IMR-90 (cell line): ENCODE results near the gene ITGA1. TPM values are rescaled to one million over a fixed set of nuclear protein-coding genes. Genes with fewer than 3 reads are reported as not detected.

ENCODE experiments used
- ATAC-seq: fragments of 200-7000 bp; cut with Tn5 transposase; 2 replicates; pipeline ENCODE4 v1.9.1; 2020; ENCODE audit warnings: low read depth, mild to moderate bottlenecking, moderate library complexity
- BruUV-seq: library from RNA; stranded (reverse); fragments of 400-500 nt; replicated peaks from 2 replicates; lab custom pipeline; 2021; lab: Mats Ljungman, UMichigan
- CTCF ChIA-PET: fragments of 300-600 bp; formaldehyde crosslinking; extraction: SDS; loops from one replicate; lab custom pipeline; 2021; ENCODE audit warnings: antibody characterized with exemption; lab: Yijun Ruan, JAX
- POLR2A ChIA-PET: fragments of 300-600 bp; sonication (Branson Sonifier 250); formaldehyde crosslinking; loops from one replicate; lab custom pipeline; 2022; ENCODE audit warnings: antibody characterized with exemption; ENCODE audit not compliant: unreplicated experiment; lab: Charles Lee
- DNase-seq: peaks from one replicate; pipeline ENCODE4 v3.0.0; 2013
- H2AFZ ChIP-seq: replicated peaks from 2 replicates; pipeline ENCODE3; 2013; ENCODE audit warnings: low read length, mild to moderate bottlenecking; ENCODE audit not compliant: poor library complexity
- H2AK5ac ChIP-seq: 2 replicates; pipeline ENCODE4 v1.6.1; 2013; ENCODE audit warnings: low read depth, low read length, inconsistent platforms
- H2AK9ac ChIP-seq: replicated peaks from 2 replicates; pipeline ENCODE3; 2013; ENCODE audit warnings: mild to moderate bottlenecking, low read depth, low read length, moderate library complexity; ENCODE audit not compliant: poor library complexity
- H2BK120ac ChIP-seq: 2 replicates; pipeline ENCODE4 v1.6.1; 2013; ENCODE audit warnings: low read depth, low read length, inconsistent platforms
- H2BK15ac ChIP-seq: 3 replicates; pipeline ENCODE4 v1.6.1; 2013; ENCODE audit warnings: low read depth, low read length, inconsistent platforms
- H2BK20ac ChIP-seq: 2 replicates; pipeline ENCODE4 v1.6.1; 2013; ENCODE audit warnings: low read depth, mild to moderate bottlenecking, inconsistent platforms, low read length, moderate library complexity
- H2BK5ac ChIP-seq: 2 replicates; pipeline ENCODE4 v1.6.1; 2013; ENCODE audit warnings: mild to moderate bottlenecking, low read depth, low read length, inconsistent platforms; ENCODE audit not compliant: poor library complexity, severe bottlenecking
- H3K14ac ChIP-seq: replicated peaks from 2 replicates; pipeline ENCODE4 v1.6.1; 2013; ENCODE audit warnings: low read depth, low read length, inconsistent platforms
- H3K18ac ChIP-seq: 2 replicates; pipeline ENCODE4 v1.6.1; 2013; ENCODE audit warnings: low read depth, low read length, control low read depth
- H3K23ac ChIP-seq: 2 replicates; pipeline ENCODE4 v1.6.1; 2013; ENCODE audit warnings: low read depth, low read length, inconsistent platforms
- H3K27ac ChIP-seq: 2 replicates; pipeline ENCODE4 v1.5.1; 2013; ENCODE audit warnings: mild to moderate bottlenecking, control low read depth, low read length; ENCODE audit not compliant: insufficient read depth
- H3K27me3 ChIP-seq: 2 replicates; pipeline ENCODE4 v1.6.1; 2013; ENCODE audit warnings: low read length; ENCODE audit not compliant: control insufficient read depth, insufficient read depth
- H3K36me3 ChIP-seq: 2 replicates; pipeline ENCODE4 v1.6.1; 2013; ENCODE audit warnings: low read length, mixed read lengths; ENCODE audit not compliant: control insufficient read depth, insufficient read depth
- H3K4ac ChIP-seq: 2 replicates; pipeline ENCODE4 v1.6.1; 2013; ENCODE audit warnings: low read depth, low read length, inconsistent platforms
- H3K4me1 ChIP-seq: 2 replicates; pipeline ENCODE4 v1.6.1; 2013; ENCODE audit warnings: low read length, mixed read lengths; ENCODE audit not compliant: control insufficient read depth, insufficient read depth
- H3K4me2 ChIP-seq: 2 replicates; pipeline ENCODE4 v1.6.1; 2013; ENCODE audit warnings: low read depth, mild to moderate bottlenecking, control low read depth, low read length, moderate library complexity
- H3K4me3 ChIP-seq: 2 replicates; pipeline ENCODE4 v1.5.1; 2013; ENCODE audit warnings: low read depth, mild to moderate bottlenecking, control low read depth, low read length, moderate library complexity; ENCODE audit not compliant: insufficient read depth
- H3K56ac ChIP-seq: 2 replicates; pipeline ENCODE4 v1.6.1; 2013; ENCODE audit warnings: low read length, inconsistent platforms; ENCODE audit not compliant: insufficient read depth; ENCODE audit errors: extremely low read depth
- H3K79me1 ChIP-seq, 2 experiments: 2 replicates each; pipeline ENCODE4 v1.6.1; 2013; ENCODE audit warnings: low read length in 2 of 2, inconsistent platforms in 1 of 2, low read depth in 1 of 2
- H3K9ac ChIP-seq: 2 replicates; pipeline ENCODE4 v1.6.1; 2013; ENCODE audit warnings: low read depth, low read length, control low read depth
- H3K9me1 ChIP-seq: 2 replicates; pipeline ENCODE4 v1.6.1; 2013; ENCODE audit warnings: low read length, inconsistent platforms; ENCODE audit not compliant: insufficient read depth
- H3K9me3 ChIP-seq: 2 replicates; pipeline ENCODE4 v1.6.1; 2013; ENCODE audit warnings: low read length; ENCODE audit not compliant: control insufficient read depth, insufficient read depth
- H4K20me1 ChIP-seq: 2 replicates; pipeline ENCODE4 v1.6.1; 2013; ENCODE audit warnings: low read length, inconsistent platforms; ENCODE audit not compliant: insufficient read depth
- H4K5ac ChIP-seq: 2 replicates; pipeline ENCODE4 v1.6.1; 2013; ENCODE audit warnings: mild to moderate bottlenecking, low read depth, low read length, control low read depth
- H4K8ac ChIP-seq, 2 experiments: 2 replicates each; pipeline ENCODE4 v1.6.1; 2013; ENCODE audit warnings: low read depth in 2 of 2, low read length in 2 of 2, control low read depth in 1 of 2, inconsistent platforms in 1 of 2
- H4K91ac ChIP-seq: 2 replicates; pipeline ENCODE4 v1.6.1; 2013; ENCODE audit warnings: low read depth, low read length, inconsistent platforms; ENCODE audit not compliant: insufficient read depth
- BHLHE40 ChIP-seq: fragments of 150-350 bp; IDR thresholded peaks from 2 replicates; pipeline ENCODE4 v1.6.1; 2016; ENCODE audit warnings: mild to moderate bottlenecking, low read depth, low read length
- CEBPB ChIP-seq: IDR thresholded peaks from 2 replicates; pipeline ENCODE4 v1.6.1; 2012; ENCODE audit warnings: low read depth, low read length, improper control_type of control experiment
- FOS ChIP-seq: fragments of 150-350 bp; IDR thresholded peaks from 2 replicates; pipeline ENCODE4 v1.6.1; 2016; ENCODE audit warnings: low read depth, low read length
- MXI1 ChIP-seq: IDR thresholded peaks from 2 replicates; pipeline ENCODE4 v1.6.1; 2012; ENCODE audit warnings: low read depth, mild to moderate bottlenecking, low read length, moderate library complexity, borderline replicate concordance
- RCOR1 ChIP-seq: IDR thresholded peaks from 2 replicates; pipeline ENCODE4 v1.6.1; 2012; ENCODE audit warnings: mild to moderate bottlenecking, low read length, improper control_type of control experiment; ENCODE audit not compliant: insufficient replicate concordance
- RFX5 ChIP-seq: IDR thresholded peaks from 2 replicates; pipeline ENCODE4 v1.8.0; 2012; ENCODE audit warnings: low read depth, mild to moderate bottlenecking, low read length, moderate library complexity
- SMC3 ChIP-seq: fragments of 150-350 bp; IDR thresholded peaks from 2 replicates; pipeline ENCODE4 v1.6.1; 2016; ENCODE audit warnings: low read depth, mild to moderate bottlenecking, antibody characterized with exemption, low read length, moderate library complexity
- WGBS, 2 experiments: methylation state at CpG; one replicate each; pipeline versions ENCODE4 v1.1.5 to v1.1.7; 2013; ENCODE audit warnings: missing lambda C conversion rate in 2 of 2; ENCODE audit not compliant: insufficient read length in 1 of 2; ENCODE audit errors: extremely low coverage in 2 of 2; 5-methylcytosine and 5-hydroxymethylcytosine counted together
- dilution Hi-C: fragments of 300-500 bp; cut with HindIII; formaldehyde crosslinking; loops from one replicate; pipeline ENCODE4 v1.14.3; 2018; ENCODE audit warnings: low sequenced_read_pairs; ENCODE audit not compliant: unreplicated experiment
- in situ Hi-C: fragments of 300-500 bp; cut with MboI; formaldehyde crosslinking; loops from 3 replicates; pipeline ENCODE4 v1.14.3; 2019; ENCODE audit warnings: low sequenced_read_pairs, inconsistent platforms, mixed read lengths
- intact Hi-C: fragments of 100-400 bp; cut with micrococcal nuclease; formaldehyde crosslinking; loops from 2 replicates; pipeline ENCODE4 v1.10.0; 2022
- polyA plus RNA-seq, 3 experiments: library from polyadenylated mRNA; depleted of rRNA; stranded (reverse); fragments of >200 nt; gene quantifications; 2 replicates each; pipeline ENCODE4 v1.2.3, GENCODE V29; 2012; ENCODE audit warnings: low replicate concordance in 1 of 3
- total RNA-seq: library from RNA; depleted of rRNA; stranded (reverse); fragments of >200 nt; gene quantifications from 2 replicates; pipeline ENCODE4 v1.2.3, GENCODE V29; 2012
- TF ChIP-seq, protein P1 (sequence below): fragments of 150-350 bp; IDR thresholded peaks from 2 replicates; pipeline ENCODE4 v1.6.1; 2017; ENCODE audit warnings: mild to moderate bottlenecking, antibody characterized with exemption, low read length, low read depth
- TF ChIP-seq, protein P2 (sequence below): conservative IDR thresholded peaks from 2 replicates; pipeline ENCODE4 v1.5.1; 2012; ENCODE audit warnings: mild to moderate bottlenecking, low read depth, low read length, improper control_type of control experiment
- TF ChIP-seq, protein P3 (sequence below): fragments of 150-350 bp; IDR thresholded peaks from 2 replicates; pipeline ENCODE4 v1.6.1; 2016; ENCODE audit warnings: low read depth, mild to moderate bottlenecking, low read length, moderate library complexity, borderline replicate concordance

Gene ITGA1
- total and polyA plus RNA-seq, 2 of the 4 experiments (the other 2 are of a cell fraction) = 22.3 to 95.2 TPM

DNA sequence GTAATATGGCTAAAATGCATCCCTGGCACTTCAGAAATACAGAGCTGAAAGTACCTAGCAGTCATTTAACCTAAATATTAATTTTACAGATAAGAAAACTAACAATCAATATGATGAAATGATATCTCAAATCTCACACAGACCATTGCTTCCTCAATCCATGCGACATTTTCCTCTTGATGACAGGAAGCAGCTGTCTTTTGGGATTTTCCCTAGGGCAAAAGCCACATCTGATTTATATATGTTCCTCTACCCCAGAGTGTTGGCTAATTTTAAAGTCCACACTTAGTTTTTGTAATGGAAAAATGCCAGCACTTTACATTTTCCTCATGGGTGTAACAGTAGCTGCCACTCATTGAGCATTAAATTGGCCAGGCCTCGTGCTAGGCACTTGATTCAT lies 47.7 kb upstream of the ITGA1 start:
- Histone ChIP-seq H3K27ac (no peak overlapping the region), H2BK120ac (no peak overlapping the region), H3K4me1 (peaks cover 6% of the 10 kb centered on the region), H3K4me3 (no peak overlapping the region), H3K56ac (no peak overlapping the region), H4K91ac (no peak overlapping the region), H2AFZ (no peak overlapping the region), H2BK20ac (no peak overlapping the region), H3K4ac (no peak overlapping the region), H3K23ac (no peak overlapping the region), H2AK5ac (no peak overlapping the region), H3K9me1 (no peaks in the 10 kb centered on the region), H2BK5ac (no peak overlapping the region), H3K9ac (no peak overlapping the region), H4K5ac (no peak overlapping the region), H3K27me3 (no peaks in the 10 kb centered on the region), H3K4me2 (no peak overlapping the region), H4K20me1 (no peaks in the 10 kb centered on the region), H3K36me3 (no peaks in the 10 kb centered on the region), H3K9me3 (no peaks in the 10 kb centered on the region), H3K79me1 (no peaks in the 10 kb centered on the region), H3K14ac (no peak overlapping the region), H4K8ac (no peak overlapping the region), H2BK15ac (no peak overlapping the region), H2AK9ac (no peak overlapping the region), H3K18ac (no peak overlapping the region)
- ChIA-PET CTCF (no interaction called here), POLR2A (no interaction called here)
- no peak for DNase-seq
- WGBS, 2 experiments = no CpG with 5 or more reads among the region's 2 CpGs
- no peak for TF ChIP-seq FOS
- no peak for TF ChIP-seq MXI1
- TF ChIP-seq CEBPB = no peak
- no peak for TF ChIP-seq RCOR1
- TF ChIP-seq, protein P1, sequence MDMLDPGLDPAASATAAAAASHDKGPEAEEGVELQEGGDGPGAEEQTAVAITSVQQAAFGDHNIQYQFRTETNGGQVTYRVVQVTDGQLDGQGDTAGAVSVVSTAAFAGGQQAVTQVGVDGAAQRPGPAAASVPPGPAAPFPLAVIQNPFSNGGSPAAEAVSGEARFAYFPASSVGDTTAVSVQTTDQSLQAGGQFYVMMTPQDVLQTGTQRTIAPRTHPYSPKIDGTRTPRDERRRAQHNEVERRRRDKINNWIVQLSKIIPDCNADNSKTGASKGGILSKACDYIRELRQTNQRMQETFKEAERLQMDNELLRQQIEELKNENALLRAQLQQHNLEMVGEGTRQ = no peak
- no peak for TF ChIP-seq SMC3
- TF ChIP-seq RFX5 = no peak
- TF ChIP-seq BHLHE40 = no peak
- TF ChIP-seq, protein P2, sequence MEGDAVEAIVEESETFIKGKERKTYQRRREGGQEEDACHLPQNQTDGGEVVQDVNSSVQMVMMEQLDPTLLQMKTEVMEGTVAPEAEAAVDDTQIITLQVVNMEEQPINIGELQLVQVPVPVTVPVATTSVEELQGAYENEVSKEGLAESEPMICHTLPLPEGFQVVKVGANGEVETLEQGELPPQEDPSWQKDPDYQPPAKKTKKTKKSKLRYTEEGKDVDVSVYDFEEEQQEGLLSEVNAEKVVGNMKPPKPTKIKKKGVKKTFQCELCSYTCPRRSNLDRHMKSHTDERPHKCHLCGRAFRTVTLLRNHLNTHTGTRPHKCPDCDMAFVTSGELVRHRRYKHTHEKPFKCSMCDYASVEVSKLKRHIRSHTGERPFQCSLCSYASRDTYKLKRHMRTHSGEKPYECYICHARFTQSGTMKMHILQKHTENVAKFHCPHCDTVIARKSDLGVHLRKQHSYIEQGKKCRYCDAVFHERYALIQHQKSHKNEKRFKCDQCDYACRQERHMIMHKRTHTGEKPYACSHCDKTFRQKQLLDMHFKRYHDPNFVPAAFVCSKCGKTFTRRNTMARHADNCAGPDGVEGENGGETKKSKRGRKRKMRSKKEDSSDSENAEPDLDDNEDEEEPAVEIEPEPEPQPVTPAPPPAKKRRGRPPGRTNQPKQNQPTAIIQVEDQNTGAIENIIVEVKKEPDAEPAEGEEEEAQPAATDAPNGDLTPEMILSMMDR = no peak
- TF ChIP-seq, protein P3, sequence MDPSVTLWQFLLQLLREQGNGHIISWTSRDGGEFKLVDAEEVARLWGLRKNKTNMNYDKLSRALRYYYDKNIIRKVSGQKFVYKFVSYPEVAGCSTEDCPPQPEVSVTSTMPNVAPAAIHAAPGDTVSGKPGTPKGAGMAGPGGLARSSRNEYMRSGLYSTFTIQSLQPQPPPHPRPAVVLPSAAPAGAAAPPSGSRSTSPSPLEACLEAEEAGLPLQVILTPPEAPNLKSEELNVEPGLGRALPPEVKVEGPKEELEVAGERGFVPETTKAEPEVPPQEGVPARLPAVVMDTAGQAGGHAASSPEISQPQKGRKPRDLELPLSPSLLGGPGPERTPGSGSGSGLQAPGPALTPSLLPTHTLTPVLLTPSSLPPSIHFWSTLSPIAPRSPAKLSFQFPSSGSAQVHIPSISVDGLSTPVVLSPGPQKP = no peak
- BruUV-seq = no TSS peak
- intact Hi-C loops = no loop called here
- no peak for ATAC-seq
- dilution Hi-C loops = no loop called here
- in situ Hi-C loops = no loop called here
